Gastrocnemius medialis (tissue), 4 donors: ENCODE results near the gene ACP5.

Experiments
- POLR2A ChIP-seq, 2 donors: fragments of 450-650 bp; IDR thresholded peaks; one replicate each; pipeline ENCODE4 v1.6.1; 2017; ENCODE audit warnings: antibody characterized with exemption in 2 of 2, mild to moderate bottlenecking in 2 of 2, moderate library complexity in 2 of 2
- TF ChIP-seq, protein P1 (sequence below), 5 experiments: fragments of 450-650 bp in 3 of 5; fragments of 200-600 bp in 2 of 5; sonication (generic) in 2 of 5; IDR thresholded peaks in 4 of 5; conservative IDR thresholded peaks in 1 of 5; 1 replicate in 4 of 5; 2 replicates in 1 of 5; pipeline ENCODE4 v1.5.1; 2016 to 2019; ENCODE audit warnings: antibody characterized with exemption in 5 of 5, mild to moderate bottlenecking in 3 of 5, moderate library complexity in 3 of 5

DNA sequence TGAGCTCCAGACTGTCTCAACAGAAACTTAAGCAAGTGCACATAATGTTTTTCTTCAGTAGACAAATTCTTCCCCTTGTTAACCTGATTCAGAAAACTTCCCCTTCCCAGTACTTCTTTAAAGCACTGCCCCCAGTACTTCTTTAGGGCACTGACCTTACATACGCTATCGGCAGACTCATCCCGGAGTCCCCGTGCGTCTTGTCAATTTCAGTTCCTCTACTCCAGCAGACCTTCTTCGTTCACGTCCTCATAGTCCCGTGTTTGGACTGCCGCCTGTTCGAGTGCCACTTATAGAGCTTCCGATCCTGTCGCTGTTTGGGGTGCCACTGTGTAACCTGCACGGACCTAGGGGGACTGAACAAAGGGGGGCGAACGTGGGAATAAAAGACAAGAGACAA lies 48.8 kb upstream of the ACP5 start:
- TF ChIP-seq, protein P1, sequence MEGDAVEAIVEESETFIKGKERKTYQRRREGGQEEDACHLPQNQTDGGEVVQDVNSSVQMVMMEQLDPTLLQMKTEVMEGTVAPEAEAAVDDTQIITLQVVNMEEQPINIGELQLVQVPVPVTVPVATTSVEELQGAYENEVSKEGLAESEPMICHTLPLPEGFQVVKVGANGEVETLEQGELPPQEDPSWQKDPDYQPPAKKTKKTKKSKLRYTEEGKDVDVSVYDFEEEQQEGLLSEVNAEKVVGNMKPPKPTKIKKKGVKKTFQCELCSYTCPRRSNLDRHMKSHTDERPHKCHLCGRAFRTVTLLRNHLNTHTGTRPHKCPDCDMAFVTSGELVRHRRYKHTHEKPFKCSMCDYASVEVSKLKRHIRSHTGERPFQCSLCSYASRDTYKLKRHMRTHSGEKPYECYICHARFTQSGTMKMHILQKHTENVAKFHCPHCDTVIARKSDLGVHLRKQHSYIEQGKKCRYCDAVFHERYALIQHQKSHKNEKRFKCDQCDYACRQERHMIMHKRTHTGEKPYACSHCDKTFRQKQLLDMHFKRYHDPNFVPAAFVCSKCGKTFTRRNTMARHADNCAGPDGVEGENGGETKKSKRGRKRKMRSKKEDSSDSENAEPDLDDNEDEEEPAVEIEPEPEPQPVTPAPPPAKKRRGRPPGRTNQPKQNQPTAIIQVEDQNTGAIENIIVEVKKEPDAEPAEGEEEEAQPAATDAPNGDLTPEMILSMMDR (IDR thresholded peaks at IDR 0.05 in 4 of 5, conservative IDR thresholded peaks at IDR 0.05 in 1 of 5): no peak
- TF ChIP-seq POLR2A (IDR thresholded peaks at IDR 0.05): no peak
